K562 (cell line): ENCODE measurements around the gene S100G. TPM values are rescaled to one million over a fixed set of nuclear protein-coding genes. Genes with fewer than 3 reads are reported as not detected.

Experiments used
- ATAC-seq: fragments of 200-7000 bp; cut with Tn5 transposase; 3 replicates; pipeline ENCODE4 v1.9.1; 2020; ENCODE audit warnings: moderate library complexity
- BruUV-seq: library from RNA; stranded (reverse); fragments of 400-500 nt; replicated peaks from 2 replicates; lab custom pipeline; 2021; lab: Mats Ljungman, UMichigan
- CTCF ChIA-PET: fragments of 300-600 bp; formaldehyde crosslinking; extraction: SDS; loops from one replicate; lab custom pipeline; 2021; ENCODE audit warnings: low intra/inter-chr PET ratio; lab: Yijun Ruan, JAX
- POLR2A ChIA-PET: fragments of 300-600, 350-650 bp; sonication (Branson Sonifier 250); formaldehyde crosslinking; extraction: SDS; loops from one replicate; lab custom pipeline; 2021; ENCODE audit warnings: antibody characterized with exemption, inconsistent platforms; lab: Yijun Ruan, JAX
- DNase-seq, 4 experiments: peaks; one replicate each; pipeline versions ENCODE4 v3.0.0 to v3.0.0-alpha.2; 2011 to 2018; ENCODE audit warnings: low spot score in 3 of 4, mixed read lengths in 3 of 4; ENCODE audit errors: extremely low read depth in 1 of 4
- FAIRE-seq: peaks from 2 replicates; lab custom pipeline; 2011; peaks lifted over from hg19 to GRCh38; lab: Jason Lieb, UNC
- H2AFZ ChIP-seq: 2 replicates; pipeline ENCODE4 v1.6.0; 2011; ENCODE audit warnings: low read depth, low read length, control low read depth, inconsistent platforms
- H3K27ac ChIP-seq: fragments of 200-600 bp; 3 replicates; pipeline ENCODE4 v1.8.0; 2011; ENCODE audit warnings: low read depth, mild to moderate bottlenecking, control low read depth, inconsistent platforms, low read length, moderate library complexity, mixed read lengths; ENCODE audit errors: extremely low read depth
- H3K27me3 ChIP-seq, 2 experiments: fragments of 300-600 bp in 1 of 2; 2 replicates in 1 of 2; 3 replicates in 1 of 2; pipeline versions ENCODE4 v1.6.0 to v1.8.0; 2011; ENCODE audit warnings: inconsistent platforms in 2 of 2, low read length in 2 of 2, mild to moderate bottlenecking in 1 of 2, mixed read lengths in 1 of 2, moderate library complexity in 1 of 2; ENCODE audit not compliant: control insufficient read depth in 2 of 2, insufficient read depth in 2 of 2
- H3K36me3 ChIP-seq: fragments of 300-600 bp; 3 replicates; pipeline ENCODE4 v1.8.0; 2011; ENCODE audit warnings: mild to moderate bottlenecking, low read length, inconsistent platforms; ENCODE audit not compliant: control insufficient read depth, insufficient read depth
- H3K4me1 ChIP-seq, 2 experiments: fragments of 200-600 bp in 1 of 2; replicated peaks in 1 of 2; 2 replicates in 1 of 2; 3 replicates in 1 of 2; pipeline versions ENCODE4 v1.5.1 to v1.8.0; 2011; ENCODE audit warnings: inconsistent platforms in 2 of 2, low read length in 2 of 2, mild to moderate bottlenecking in 1 of 2, mixed read lengths in 1 of 2, moderate library complexity in 1 of 2; ENCODE audit not compliant: control insufficient read depth in 2 of 2, insufficient read depth in 2 of 2
- H3K4me2 ChIP-seq: 2 replicates; pipeline ENCODE4 v1.6.1; 2011; ENCODE audit warnings: low read length, control low read depth, inconsistent platforms, mixed read lengths; ENCODE audit not compliant: insufficient read depth
- H3K4me3 ChIP-seq: fragments of 200-600 bp; sonication (generic), shearing (Covaris generic); 2 replicates; pipeline ENCODE4 v1.5.1; 2016; ENCODE audit warnings: control low read depth, inconsistent platforms
- H3K79me2 ChIP-seq: fragments of 200-600 bp; 3 replicates; pipeline ENCODE4 v1.8.0; 2011; ENCODE audit warnings: low read length, inconsistent platforms; ENCODE audit not compliant: control insufficient read depth, insufficient read depth
- H3K9ac ChIP-seq, 2 experiments: 2 replicates each; pipeline versions ENCODE4 v1.6.0 to v1.6.1; 2011; ENCODE audit warnings: low read depth in 2 of 2, low read length in 2 of 2, control low read depth in 1 of 2, inconsistent platforms in 1 of 2, mild to moderate bottlenecking in 1 of 2, mixed read lengths in 1 of 2; ENCODE audit not compliant: insufficient read depth in 1 of 2
- H3K9me1 ChIP-seq: one replicate; pipeline ENCODE4 v1.6.0; 2011; ENCODE audit warnings: inconsistent platforms, mild to moderate bottlenecking, low read length, moderate library complexity; ENCODE audit not compliant: control insufficient read depth, insufficient read depth
- H3K9me3 ChIP-seq: replicated peaks from 2 replicates; pipeline ENCODE4 v1.5.1; 2011; ENCODE audit warnings: low read depth, low read length, inconsistent platforms; ENCODE audit not compliant: control insufficient read depth, insufficient read depth
- H4K20me1 ChIP-seq: replicated peaks from 2 replicates; pipeline ENCODE4 v1.6.1; 2011; ENCODE audit warnings: low read length, inconsistent platforms, mixed read lengths; ENCODE audit not compliant: control insufficient read depth, insufficient read depth
- ARID1B ChIP-seq: fragments of 450-650 bp; IDR thresholded peaks from 2 replicates; pipeline ENCODE4 v1.6.1; 2016; ENCODE audit warnings: antibody characterized with exemption, mild to moderate bottlenecking, inconsistent platforms
- CCAR2 ChIP-seq: fragments of 200-400 bp; formaldehyde crosslinking; IDR thresholded peaks from 2 replicates; pipeline ENCODE4 v1.6.1; 2017; ENCODE audit warnings: mild to moderate bottlenecking, low read depth, low read length
- DPF2 ChIP-seq: fragments of 450-650 bp; IDR thresholded peaks from 2 replicates; pipeline ENCODE4 v1.6.1; 2016
- EP300 ChIP-seq: IDR thresholded peaks from 2 replicates; pipeline ENCODE4 v1.6.1; 2012; ENCODE audit warnings: low read length, improper control_type of control experiment
- HDAC1 ChIP-seq, 2 experiments: fragments of 450-650 bp; IDR thresholded peaks; 2 replicates each; pipeline ENCODE4 v1.6.1; 2016 to 2017; ENCODE audit warnings: inconsistent platforms in 1 of 2, mild to moderate bottlenecking in 1 of 2, moderate library complexity in 1 of 2
- HMGN3 ChIP-seq: IDR thresholded peaks from 2 replicates; pipeline ENCODE4 v1.6.1; 2011; ENCODE audit warnings: borderline replicate concordance, low read depth, mild to moderate bottlenecking, mixed read lengths, low read length; ENCODE audit not compliant: insufficient read length; ENCODE audit errors: extremely low read depth
- NCOA6 ChIP-seq: fragments of 450-650 bp; IDR thresholded peaks from 2 replicates; pipeline ENCODE4 v1.6.1; 2017; ENCODE audit warnings: mild to moderate bottlenecking
- NR2C1 ChIP-seq, 2 experiments: fragments of 450-650 bp; IDR thresholded peaks; 2 replicates each; pipeline ENCODE4 v1.6.1; 2017; ENCODE audit warnings: mild to moderate bottlenecking in 2 of 2, antibody characterized with exemption in 1 of 2, inconsistent platforms in 1 of 2, missing compliant biosample characterization in 1 of 2, missing genetic modification characterization in 1 of 2
- PATZ1 ChIP-seq: fragments of 250-450 bp; sonication (Bioruptor Pico); IDR thresholded peaks from 2 replicates; pipeline ENCODE4 v1.5.0; 2020; ENCODE audit warnings: mild to moderate bottlenecking, borderline replicate concordance
- POLR2AphosphoS5 ChIP-seq: IDR thresholded peaks from 2 replicates; pipeline ENCODE4 v1.6.1; 2011; ENCODE audit warnings: mild to moderate bottlenecking, low read depth, low read length, moderate library complexity; ENCODE audit not compliant: control insufficient read depth, insufficient read depth
- PYGO2 ChIP-seq: fragments of 450-650 bp; IDR thresholded peaks from 2 replicates; pipeline ENCODE4 v1.6.1; 2016; ENCODE audit warnings: mild to moderate bottlenecking, missing genetic modification characterization, moderate library complexity, missing compliant biosample characterization
- SIN3B ChIP-seq: fragments of 450-650 bp; IDR thresholded peaks from 2 replicates; pipeline ENCODE4 v1.6.1; 2017; ENCODE audit warnings: low read depth, mild to moderate bottlenecking, moderate library complexity
- ZKSCAN8 ChIP-seq: fragments of 200-800 bp; sonication (Bioruptor generic); IDR thresholded peaks from 2 replicates; pipeline ENCODE4 v1.6.1; 2016; ENCODE audit warnings: missing genetic modification characterization, missing compliant biosample characterization
- ZNF280A ChIP-seq: fragments of 450-650 bp; IDR thresholded peaks from 2 replicates; pipeline ENCODE4 v1.6.1; 2018; ENCODE audit warnings: mild to moderate bottlenecking, low read depth; ENCODE audit not compliant: partially characterized antibody
- ZNF395 ChIP-seq: fragments of 200-800 bp; sonication (Bioruptor generic); IDR thresholded peaks from 2 replicates; pipeline ENCODE4 v1.6.1; 2017; ENCODE audit warnings: missing genetic modification characterization, missing compliant biosample characterization
- ZNF512 ChIP-seq: IDR thresholded peaks from 2 replicates; pipeline ENCODE4 v1.6.1; 2016; ENCODE audit warnings: missing genetic modification characterization, missing compliant biosample characterization
- WGBS: fragments of 100-300 bp; shearing (Covaris generic); methylation state at CpG from one replicate; pipeline ENCODE4 v1.1.6; 2016; ENCODE audit warnings: low coverage, mixed read lengths; ENCODE audit not compliant: insufficient coverage; ENCODE audit errors: missing lambda C conversion rate; 5-methylcytosine and 5-hydroxymethylcytosine counted together
- in situ Hi-C: fragments of 300-500 bp; cut with MboI; formaldehyde crosslinking; loops from 4 replicates; pipeline ENCODE4 v1.15.0; 2018; ENCODE audit warnings: inconsistent platforms, mixed read lengths
- intact Hi-C: fragments of 100-400 bp; cut with micrococcal nuclease; formaldehyde crosslinking; loops from 2 replicates; pipeline ENCODE4 v1.14.2; 2022
- polyA plus RNA-seq, 8 experiments: library from polyadenylated mRNA; depleted of rRNA in 4 of 8; stranded (reverse) in 5 of 8; unstranded in 3 of 8; fragments of >200 nt; fragmentation: Nextera tagmentation in 2 of 8; fragmentation: Illumina TruSeq in 1 of 8; extraction: Ambion mirVana in 2 of 8; extraction: Trizol in 1 of 8; gene quantifications; 2 replicates each; pipeline versions ENCODE4 v1.2.1 to v1.2.3, GENCODE V29; 2011 to 2014; ENCODE audit warnings: inconsistent platforms in 1 of 8, missing spikeins in 1 of 8
- total RNA-seq, 7 experiments: library from RNA; depleted of rRNA in 6 of 7; stranded (reverse); fragments of >200 nt in 6 of 7; fragmentation: Illumina TruSeq in 2 of 7; extraction: Trizol in 2 of 7; gene quantifications; 2 replicates each; pipeline versions ENCODE4 v1.2.1 to v1.2.3, GENCODE V29; 2011 to 2021; ENCODE audit warnings: low replicate concordance in 1 of 7

S100G gene
- total and polyA plus RNA-seq, 9 of the 15 experiments (the other 6 are each of a cell fraction or from before 2014, with no cell fraction given): not detected

GRCh38 chrX:16639966-16640365, 10.0 kb upstream of the S100G start:
- Histone ChIP-seq H3K9ac (no peak overlapping the region; a peak in 1 of 4 replicates), H3K4me3 (no peak overlapping the region), H2AFZ (peak overlapping the region; percentile 25; the same call in 1 of the 2 replicates), H4K20me1 (no peaks in the 10 kb centered on the region), H3K27me3 (no peaks in the 10 kb centered on the region), H3K9me1 (no peaks in the 10 kb centered on the region), H3K4me2 (peak overlapping the region; percentile 13), H3K36me3 (no peaks in the 10 kb centered on the region), H3K79me2 (no peaks in the 10 kb centered on the region), H3K4me1 (peaks cover 2 to 6% of the 10 kb centered on the region in 2 experiments; a peak in 3 of 5 replicates), H3K9me3 (no peaks in the 10 kb centered on the region), H3K27ac (no peak overlapping the region)
- BruUV-seq: no TSS peak
- intact Hi-C loops: no loop called here
- 20% methylated on average over 6 of the region's 6 CpGs for WGBS
- peak; percentile 82 for ATAC-seq
- FAIRE-seq: peak; percentile 19
- DNase-seq: peak in 2 of 4 experiments; percentile 23 to 30
- ChIA-PET POLR2A (interaction anchor here (1.2 kb wide), 1 partner anchor 13 kb away, joined by 3 read pairs; no protein-coding TSS in a partner anchor), CTCF (no interaction called here)
- in situ Hi-C loops: no loop called here
- TF ChIP-seq DPF2 (0 out of 2 replicates have a peak, but pooled peaks have one; percentile 39), NR2C1 (IDR thresholded peaks at IDR 0.05) (peak; percentile 38; the same call in 1 of the 2 replicates), NR2C1 (tag; IDR thresholded peaks at IDR 0.05) (peak; percentile 43; the same call in 1 of the 2 replicates), ZKSCAN8 (CRISPR knock-in tag) (no peak), EP300 (peak; percentile 57; the same call in 1 of the 2 replicates), ZNF280A (no peak), PATZ1 (CRISPR knock-in tag) (no peak), HDAC1 (IDR thresholded peaks at IDR 0.05) (0 out of 4 replicates have a peak, but pooled peaks of 1 of the 2 experiments have one; percentile 33), PYGO2 (tag) (no peak), HMGN3 (no peak), ZNF512 (peak; percentile 9), ZNF395 (CRISPR knock-in tag) (no peak), NCOA6 (no peak), CCAR2 (no peak), POLR2AphosphoS5 (no peak), ARID1B (peak; percentile 47; the same call in 1 of the 2 replicates), SIN3B (no peak)
